Mucosa of rectum (tissue), 2 donors: ENCODE data around the gene ZSWIM5.
"Not testable (repeated sequence)": the region's sequence is repeated elsewhere in the genome, so short reads cannot be mapped to it uniquely, and the experiment has no call there.

Source experiments
- H3K27ac ChIP-seq, 2 donors: one replicate each; pipeline ENCODE4 v1.7.0; 2013; ENCODE audit warnings: inconsistent platforms in 2 of 2, low read depth in 2 of 2, low read length in 2 of 2
- H3K27me3 ChIP-seq, 2 donors: one replicate each; pipeline ENCODE4 v1.7.0; 2013; ENCODE audit warnings: low read length in 2 of 2; ENCODE audit not compliant: control insufficient read depth in 2 of 2, insufficient read depth in 2 of 2
- H3K36me3 ChIP-seq, 2 donors: one replicate each; pipeline ENCODE4 v1.7.0; 2013; ENCODE audit warnings: low read length in 2 of 2; ENCODE audit not compliant: control insufficient read depth in 2 of 2, insufficient read depth in 2 of 2
- H3K4me1 ChIP-seq, 2 donors: one replicate each; pipeline ENCODE4 v1.7.0; 2013; ENCODE audit warnings: low read length in 2 of 2, mild to moderate bottlenecking in 1 of 2; ENCODE audit not compliant: control insufficient read depth in 2 of 2, insufficient read depth in 2 of 2
- H3K4me3 ChIP-seq, 2 donors: one replicate each; pipeline ENCODE4 v1.7.0; 2013; ENCODE audit warnings: low read length in 2 of 2
- H3K9ac ChIP-seq, 2 donors: one replicate each; pipeline ENCODE4 v1.7.0; 2013; ENCODE audit warnings: low read length in 2 of 2, low read depth in 1 of 2, mild to moderate bottlenecking in 1 of 2
- H3K9me3 ChIP-seq, 2 donors: one replicate each; pipeline ENCODE4 v1.7.0; 2013; ENCODE audit warnings: low read length in 2 of 2; ENCODE audit not compliant: control insufficient read depth in 2 of 2
- donor health status: healthy.
- donor health status: Normal muscosa, but diverticular disease.

ZSWIM5 gene

GRCh38 chr1:45230537-45230936, 24.1 kb upstream of the ZSWIM5 start:
- H3K9me3 ChIP-seq: no peaks in the 10 kb centered on the region
- H3K9ac ChIP-seq: no peak overlapping the region
- H3K36me3 ChIP-seq: no peaks in the 10 kb centered on the region
- no peaks in the 10 kb centered on the region for H3K27me3 ChIP-seq
- no peak overlapping the region for H3K4me3 ChIP-seq
- no peak overlapping the region for H3K27ac ChIP-seq
- no peaks in the 10 kb centered on the region for H3K4me1 ChIP-seq

DNA sequence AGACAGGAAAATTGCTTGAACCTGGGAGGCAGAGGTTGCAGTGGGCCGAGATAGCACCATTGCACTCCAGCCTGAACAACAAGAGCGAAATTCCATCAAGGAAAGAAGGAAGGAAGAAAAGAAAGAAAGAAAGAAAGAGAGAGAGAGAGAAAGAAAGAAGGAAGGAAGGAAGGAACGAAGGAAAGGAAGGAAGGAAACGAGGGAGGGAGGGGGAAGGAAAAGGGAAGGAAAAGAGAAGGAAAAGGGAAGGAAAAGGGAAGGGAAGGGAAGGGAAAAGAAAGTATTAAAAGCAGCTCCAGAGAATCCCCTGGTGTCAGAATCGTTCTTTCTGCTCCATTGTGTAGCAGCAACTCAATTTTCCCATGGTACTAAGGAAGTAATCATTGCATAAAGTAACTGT, 19.2 kb upstream of the ZSWIM5 start:
- Histone ChIP-seq H3K27ac (no peak overlapping the region), H3K4me1 (no peaks in the 10 kb centered on the region), H3K9me3 (no peaks in the 10 kb centered on the region), H3K4me3 (no peak overlapping the region), H3K27me3 (no peaks in the 10 kb centered on the region), H3K9ac (no peak overlapping the region), H3K36me3 (no peaks in the 10 kb centered on the region)

GRCh38 chr1:45223710-45224109, 17.3 kb upstream of the ZSWIM5 start:
- not testable (repeated sequence) for H3K4me1 ChIP-seq, H3K36me3 ChIP-seq, H3K9ac ChIP-seq, H3K4me3 ChIP-seq, H3K27ac ChIP-seq, H3K27me3 ChIP-seq, H3K9me3 ChIP-seq

GRCh38 chr1:45221716-45222115, 15.3 kb upstream of the ZSWIM5 start:
- H3K36me3 ChIP-seq: no peaks in the 10 kb centered on the region
- no peaks in the 10 kb centered on the region for H3K4me1 ChIP-seq
- no peak overlapping the region for H3K9ac ChIP-seq
- H3K9me3 ChIP-seq: no peaks in the 10 kb centered on the region
- H3K27me3 ChIP-seq: no peaks in the 10 kb centered on the region
- H3K27ac ChIP-seq: no peak overlapping the region
- H3K4me3 ChIP-seq: no peak overlapping the region

DNA sequence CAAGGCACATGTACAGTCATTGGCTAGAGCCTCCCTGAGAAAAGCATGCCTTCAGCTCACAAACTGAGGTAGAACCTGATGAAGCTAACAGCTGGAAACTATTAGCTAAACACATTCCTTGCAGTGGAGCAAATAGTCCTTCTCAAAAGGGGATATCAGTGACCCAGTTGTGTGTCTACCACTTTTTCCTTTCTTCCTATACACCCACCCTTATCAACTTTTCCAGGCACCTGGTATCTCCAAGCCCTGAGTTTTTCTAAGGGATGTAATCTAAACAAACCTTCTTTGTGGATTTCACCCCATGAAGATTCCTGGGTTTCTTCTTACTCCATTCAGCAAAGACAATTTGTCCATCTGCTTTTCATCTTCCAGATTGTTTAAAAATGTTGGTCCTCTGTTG, 10.5 kb upstream of the ZSWIM5 start:
- Histone ChIP-seq H3K4me3 (no peak overlapping the region), H3K9ac (no peak overlapping the region), H3K27me3 (no peaks in the 10 kb centered on the region), H3K27ac (no peak overlapping the region), H3K9me3 (no peaks in the 10 kb centered on the region), H3K36me3 (no peaks in the 10 kb centered on the region), H3K4me1 (no peaks in the 10 kb centered on the region)

DNA sequence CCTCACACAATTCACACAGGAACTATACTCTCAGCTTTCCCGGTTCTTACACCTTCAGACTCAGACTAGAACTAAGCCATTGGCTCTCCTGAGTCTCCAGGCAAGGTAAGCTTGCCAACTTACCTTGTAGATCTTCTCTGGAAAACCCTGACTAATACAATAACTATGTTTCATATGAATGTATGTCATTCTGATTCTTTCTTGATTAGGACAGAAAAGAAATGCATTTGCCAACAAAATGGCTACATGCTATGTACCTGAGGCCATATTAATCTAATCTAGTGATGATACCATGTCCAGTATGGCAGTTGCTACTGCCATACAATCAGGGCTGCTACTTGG, 9.8 kb upstream of the ZSWIM5 start:
- no peaks in the 10 kb centered on the region for H3K27me3 ChIP-seq
- H3K27ac ChIP-seq: no peak overlapping the region
- peaks cover 0 to 4% of the 10 kb centered on the region in 2 donors for H3K4me1 ChIP-seq
- no peak overlapping the region for H3K4me3 ChIP-seq
- H3K9ac ChIP-seq: no peak overlapping the region
- H3K9me3 ChIP-seq: no peaks in the 10 kb centered on the region
- H3K36me3 ChIP-seq: no peaks in the 10 kb centered on the region

DNA sequence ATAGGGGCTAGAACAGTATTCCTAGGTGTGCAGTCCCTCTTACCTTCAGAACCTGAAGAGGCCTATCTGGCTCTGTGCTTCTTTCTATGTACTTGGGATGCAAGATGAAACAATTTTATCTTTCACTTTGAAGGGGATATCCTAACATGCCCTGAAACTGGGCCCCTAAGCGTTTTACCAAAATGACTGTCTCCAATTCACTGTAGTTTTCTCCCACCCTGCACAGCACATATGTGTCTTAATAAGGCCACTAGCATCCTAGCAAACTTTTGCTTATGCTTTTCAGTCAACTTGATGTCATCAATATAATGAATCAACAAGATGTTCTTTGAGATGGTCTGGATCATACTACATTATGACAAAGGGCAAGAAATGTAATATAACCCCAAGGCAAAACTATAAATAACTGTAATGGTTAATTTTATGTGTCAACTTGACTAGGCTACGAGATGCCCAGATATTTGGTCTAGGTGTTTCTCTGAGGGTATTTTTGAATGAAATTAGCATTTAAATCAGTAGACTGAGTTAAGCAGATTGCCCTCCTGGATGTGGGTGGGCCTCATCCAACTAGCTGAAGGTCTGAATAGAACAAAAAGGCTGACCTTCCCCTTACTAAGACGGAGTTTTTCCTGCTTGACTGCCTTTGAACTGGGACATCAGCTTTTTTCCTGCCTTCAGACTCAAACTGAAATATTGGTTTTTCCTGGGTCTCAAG, 9.2 kb upstream of the ZSWIM5 start:
- Histone ChIP-seq H3K9ac (no peak overlapping the region), H3K4me1 (peaks cover 0 to 4% of the 10 kb centered on the region in 2 donors), H3K4me3 (no peak overlapping the region), H3K27ac (no peak overlapping the region), H3K36me3 (no peaks in the 10 kb centered on the region), H3K9me3 (no peaks in the 10 kb centered on the region), H3K27me3 (no peaks in the 10 kb centered on the region)

DNA sequence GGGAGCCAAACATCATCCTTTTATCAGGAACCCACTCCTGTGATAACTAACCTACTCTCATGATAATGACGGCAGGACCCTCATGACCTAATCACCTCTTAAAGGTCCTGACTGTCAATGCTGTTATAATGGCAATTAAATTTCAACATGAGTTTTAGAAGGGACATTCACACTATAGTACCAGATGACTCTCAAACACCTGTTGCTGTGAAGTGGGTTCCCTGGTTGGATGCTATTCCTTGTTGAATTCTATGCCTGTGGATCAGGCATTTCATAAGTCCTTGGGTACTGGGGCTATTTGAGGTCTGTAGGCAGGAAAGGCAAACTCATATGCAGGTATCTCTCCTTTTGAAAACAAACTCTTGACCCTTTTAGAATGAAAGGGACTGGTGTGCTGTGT, 7.5 kb upstream of the ZSWIM5 start:
- Histone ChIP-seq H3K36me3 (no peaks in the 10 kb centered on the region), H3K4me1 (peaks cover 0 to 4% of the 10 kb centered on the region in 2 donors), H3K9ac (no peak overlapping the region), H3K27me3 (no peaks in the 10 kb centered on the region), H3K9me3 (no peaks in the 10 kb centered on the region), H3K4me3 (no peak overlapping the region), H3K27ac (no peak overlapping the region)

GRCh38 chr1:45211076-45211475, 4.7 kb upstream of the ZSWIM5 start:
- H3K4me3 ChIP-seq: no peak overlapping the region
- no peaks in the 10 kb centered on the region for H3K36me3 ChIP-seq
- peaks cover 6 to 12% of the 10 kb centered on the region in 2 donors for H3K4me1 ChIP-seq
- peaks cover 0 to 1% of the 10 kb centered on the region in 2 donors for H3K27me3 ChIP-seq
- H3K27ac ChIP-seq: peak overlapping the region; percentile 64 to 76
- H3K9me3 ChIP-seq: no peaks in the 10 kb centered on the region
- no peak overlapping the region for H3K9ac ChIP-seq

- Histone ChIP-seq H3K36me3 (no peaks in the 10 kb centered on the region), H3K4me3 (peak overlapping the region; percentile 70 to 87), H3K27me3 (peaks cover 0 to 1% of the 10 kb centered on the region in 2 donors), H3K27ac (peak overlapping the region; percentile 61 to 67), H3K4me1 (peaks cover 6 to 12% of the 10 kb centered on the region in 2 donors), H3K9me3 (no peaks in the 10 kb centered on the region), H3K9ac (peak overlapping the region; percentile 72 to 76)
Observed at GRCh38 chr1:45206808-45207623, 611 bp upstream of the ZSWIM5 start.
